GM06990 (cell line): ENCODE measurements around the gene EGFR.

Experiments
- DNase-seq: peaks from one replicate; pipeline ENCODE4 v3.0.0-alpha.2; 2011; ENCODE audit not compliant: insufficient read length; ENCODE audit errors: extremely low read depth
- H3K27me3 ChIP-seq: replicated peaks from 2 replicates; pipeline ENCODE4 v1.6.0; 2011; ENCODE audit warnings: low read length; ENCODE audit not compliant: control insufficient read depth, insufficient read depth
- H3K36me3 ChIP-seq: 2 replicates; pipeline ENCODE4 v1.5.1; 2011; ENCODE audit warnings: low read length; ENCODE audit not compliant: control insufficient read depth, insufficient read depth
- H3K4me3 ChIP-seq: replicated peaks from 2 replicates; pipeline ENCODE4 v1.5.1; 2011; ENCODE audit warnings: low read depth, mild to moderate bottlenecking, control low read depth, low read length
- TF ChIP-seq, protein P1 (sequence below): IDR thresholded peaks from 2 replicates; pipeline ENCODE4 v1.5.1; 2011; ENCODE audit warnings: low read length, control low read depth, mild to moderate bottlenecking, inconsistent platforms; ENCODE audit not compliant: insufficient read depth, poor library complexity, severe bottlenecking

Gene EGFR

GRCh38 chr7:55244006-55244745, 225.4 kb downstream of the EGFR start:
- Histone ChIP-seq H3K4me3 (no peak overlapping the region), H3K27me3 (no peaks in the 10 kb centered on the region; the same call in none of the 2 replicates), H3K36me3 (no peaks in the 10 kb centered on the region)
- DNase-seq: no peak
- TF ChIP-seq, protein P1, sequence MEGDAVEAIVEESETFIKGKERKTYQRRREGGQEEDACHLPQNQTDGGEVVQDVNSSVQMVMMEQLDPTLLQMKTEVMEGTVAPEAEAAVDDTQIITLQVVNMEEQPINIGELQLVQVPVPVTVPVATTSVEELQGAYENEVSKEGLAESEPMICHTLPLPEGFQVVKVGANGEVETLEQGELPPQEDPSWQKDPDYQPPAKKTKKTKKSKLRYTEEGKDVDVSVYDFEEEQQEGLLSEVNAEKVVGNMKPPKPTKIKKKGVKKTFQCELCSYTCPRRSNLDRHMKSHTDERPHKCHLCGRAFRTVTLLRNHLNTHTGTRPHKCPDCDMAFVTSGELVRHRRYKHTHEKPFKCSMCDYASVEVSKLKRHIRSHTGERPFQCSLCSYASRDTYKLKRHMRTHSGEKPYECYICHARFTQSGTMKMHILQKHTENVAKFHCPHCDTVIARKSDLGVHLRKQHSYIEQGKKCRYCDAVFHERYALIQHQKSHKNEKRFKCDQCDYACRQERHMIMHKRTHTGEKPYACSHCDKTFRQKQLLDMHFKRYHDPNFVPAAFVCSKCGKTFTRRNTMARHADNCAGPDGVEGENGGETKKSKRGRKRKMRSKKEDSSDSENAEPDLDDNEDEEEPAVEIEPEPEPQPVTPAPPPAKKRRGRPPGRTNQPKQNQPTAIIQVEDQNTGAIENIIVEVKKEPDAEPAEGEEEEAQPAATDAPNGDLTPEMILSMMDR: no peak

DNA sequence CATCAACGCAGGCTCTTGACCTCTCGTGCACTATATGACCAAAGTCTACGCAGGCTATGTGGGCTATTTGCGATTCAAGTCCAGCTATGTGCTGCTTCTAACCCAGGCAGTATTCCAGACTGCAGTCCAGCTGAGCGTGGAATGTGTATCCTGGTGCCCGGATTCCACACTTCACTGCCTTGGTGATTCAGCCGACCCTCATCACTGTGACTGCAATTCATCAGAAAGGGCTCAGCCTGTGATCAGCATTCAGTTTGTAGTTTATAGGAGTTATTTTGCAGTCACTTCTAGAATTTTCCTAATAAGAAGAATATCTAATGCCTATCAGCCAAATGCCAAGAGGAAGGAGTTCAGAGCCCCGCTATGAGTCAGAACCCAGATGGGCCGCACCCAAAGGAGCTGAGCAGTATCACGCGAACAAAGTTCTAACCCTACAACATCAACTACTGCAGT, 226.5 kb downstream of the EGFR start:
- no peak for DNase-seq
- Histone ChIP-seq H3K36me3 (no peaks in the 10 kb centered on the region), H3K27me3 (no peaks in the 10 kb centered on the region; the same call in 1 of the 2 replicates), H3K4me3 (no peak overlapping the region)
- TF ChIP-seq, protein P1: no peak

- Histone ChIP-seq H3K27me3 (no peaks in the 10 kb centered on the region), H3K36me3 (no peaks in the 10 kb centered on the region), H3K4me3 (no peak overlapping the region)
- TF ChIP-seq, protein P1: no peak
- DNase-seq: no peak
Observed at GRCh38 chr7:55246171-55246570, 227.4 kb downstream of the EGFR start.

DNA sequence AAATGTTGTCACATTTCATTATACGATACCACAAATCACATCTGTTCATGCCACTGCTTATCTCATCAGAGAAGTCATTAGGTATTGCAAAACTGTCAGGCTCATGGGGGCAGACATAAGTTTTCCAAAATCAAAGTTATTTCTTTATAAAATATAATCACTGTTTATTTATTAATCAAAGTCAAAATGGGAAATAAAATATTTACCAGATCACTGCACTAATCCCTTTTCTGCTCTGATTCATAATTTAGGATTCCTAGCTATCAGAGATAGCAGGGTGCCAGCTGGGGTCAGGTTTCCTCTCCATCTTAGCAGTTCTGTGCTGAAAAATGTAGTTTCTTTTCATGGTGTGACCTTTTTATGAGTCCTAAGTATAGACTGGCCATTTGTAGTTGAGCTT, 228.6 kb downstream of the EGFR start:
- DNase-seq: no peak
- H3K4me3 ChIP-seq: no peak overlapping the region
- H3K36me3 ChIP-seq: no peaks in the 10 kb centered on the region
- TF ChIP-seq, protein P1: no peak
- no peaks in the 10 kb centered on the region for H3K27me3 ChIP-seq

- no peak for DNase-seq
- H3K27me3 ChIP-seq: no peaks in the 10 kb centered on the region
- no peaks in the 10 kb centered on the region for H3K36me3 ChIP-seq
- TF ChIP-seq, protein P1: no peak
- H3K4me3 ChIP-seq: no peak overlapping the region
Observed at GRCh38 chr7:55248526-55248925, 229.7 kb downstream of the EGFR start.
